IPS-NIHi7 (cell line): ENCODE data around the gene COX5A.

Experiments
- DNase-seq: peaks from one replicate; pipeline ENCODE4 v3.0.0; 2012; ENCODE audit warnings: mixed read lengths; ENCODE audit errors: extremely low spot score

COX5A gene

GRCh38 chr15:74937590-74938371 lies at the start of gene COX5A:
TSS of gene COX5A (minus strand) at chr15:74938073. CDS start at chr15:74938014, 59 bp downstream.
- peak; percentile 94 for DNase-seq

GRCh38 chr15:74983725-74984231 lies 45.9 kb upstream of the COX5A start:
- no peak for DNase-seq

GRCh38 chr15:74982183-74982582 lies 44.3 kb upstream of the COX5A start:
- no peak for DNase-seq

- no peak for DNase-seq
These were observed 40.6 kb upstream of the COX5A start for GRCh38 chr15:74978503-74978902.

- no peak for DNase-seq
These were observed 40.2 kb upstream of the COX5A start for GRCh38 chr15:74978077-74978476.

- DNase-seq: no peak
These were observed 39.7 kb upstream of the COX5A start for GRCh38 chr15:74977599-74977998.

- DNase-seq: no peak
These were observed 38.3 kb upstream of the COX5A start for GRCh38 chr15:74976159-74976558.

GRCh38 chr15:74967670-74968069 lies 29.8 kb upstream of the COX5A start:
- DNase-seq: no peak

GRCh38 chr15:74964794-74965193 lies 26.9 kb upstream of the COX5A start:
- no peak for DNase-seq

GRCh38 chr15:74963213-74963612 lies 25.3 kb upstream of the COX5A start:
- DNase-seq: no peak

GRCh38 chr15:74962671-74963070 lies 24.8 kb upstream of the COX5A start:
- DNase-seq: no peak

GRCh38 chr15:74962219-74962618 lies 24.3 kb upstream of the COX5A start:
- DNase-seq: no peak

- DNase-seq: no peak
These were observed 23.7 kb upstream of the COX5A start for GRCh38 chr15:74961616-74962015.

- DNase-seq: no peak
These were observed 23.2 kb upstream of the COX5A start for GRCh38 chr15:74960995-74961588.

GRCh38 chr15:74960286-74960685 lies 22.4 kb upstream of the COX5A start:
- no peak for DNase-seq

GRCh38 chr15:74959586-74959939 lies 21.7 kb upstream of the COX5A start:
- no peak for DNase-seq

GRCh38 chr15:74958908-74959585 lies 21.2 kb upstream of the COX5A start:
- no peak for DNase-seq

GRCh38 chr15:74958320-74958907 lies 20.5 kb upstream of the COX5A start:
- peak; percentile 65 for DNase-seq

GRCh38 chr15:74957476-74958035 lies 19.7 kb upstream of the COX5A start:
- DNase-seq: no peak

GRCh38 chr15:74956648-74957475 lies 19.0 kb upstream of the COX5A start, which contains the start of gene RPP25:
TSS of gene RPP25 (minus strand) at chr15:74956772. CDS start at chr15:74956583, 189 bp downstream.
- DNase-seq: peak; percentile 84
